ENCODE measurements around the gene ZMIZ2. TPM values are rescaled to one million over a fixed set of nuclear protein-coding genes. Genes with fewer than 3 reads are reported as not detected.
"Not testable (repeated sequence)": the region's sequence is repeated elsewhere in the genome, so short reads cannot be mapped to it uniquely, and the experiment has no call there.

The ZMIZ2 gene
- total RNA-seq, 1 experiment from 2014 or later = 91.3 TPM

DNA sequence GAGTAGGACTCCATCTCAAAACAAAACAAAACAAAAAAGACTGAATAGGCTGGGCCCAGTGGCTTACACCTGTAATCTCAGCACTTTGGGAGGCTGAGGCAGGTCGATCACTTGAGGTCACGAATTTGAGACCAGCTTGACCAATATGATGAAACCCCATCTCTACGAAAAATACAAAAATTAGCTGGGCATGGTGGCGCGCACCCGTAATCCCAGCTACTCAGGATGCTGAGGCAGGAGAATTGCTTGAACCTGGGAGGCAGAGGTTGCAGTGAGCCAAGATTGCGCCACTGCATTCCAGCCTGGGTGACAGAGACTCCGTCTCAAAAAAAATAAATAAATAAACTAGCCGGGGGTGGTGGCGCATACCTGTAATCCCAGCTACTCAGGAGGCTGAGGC, 45.3 kb upstream of the ZMIZ2 start:
- H4K20me1 ChIP-seq (ENCODE audit: insufficient read depth); H3K9me2 ChIP-seq (ENCODE audit: insufficient read depth); DNase-seq (ENCODE audit: low read depth, low spot score); H2AFZ ChIP-seq (ENCODE audit: low read depth, low read length, poor library complexity, severe bottlenecking); intact Hi-C loops (cut with micrococcal nuclease); H3K79me2 ChIP-seq (ENCODE audit: insufficient read depth, low read length); H3K9ac ChIP-seq (ENCODE audit: low read length); BruUV-seq (replicated peaks); CTCF ChIA-PET; RAD21 ChIA-PET (ENCODE audit: low non-redundant PET in 1 of 2, low total read pairs in 2 of 2, uncharacterized antibody in 2 of 2, unreplicated experiment in 2 of 2); H3K27ac ChIP-seq (ENCODE audit: low read depth, low read length); H3K4me1 ChIP-seq (ENCODE audit: control insufficient read depth in 1 of 2, insufficient read depth in 2 of 2, low read length in 2 of 2); ATAC-seq; POLR2A ChIA-PET; H3K9me3 ChIP-seq (ENCODE audit: control insufficient read depth in 1 of 2, insufficient read depth in 1 of 2, low read depth in 1 of 2, low read length in 2 of 2); H3K4me3 ChIP-seq (replicated peaks in 1 of 2; ENCODE audit: low read depth in 1 of 2, low read length in 2 of 2); H3K4me2 ChIP-seq (ENCODE audit: low read length); H3K27me3 ChIP-seq (ENCODE audit: insufficient read depth, low read length): not testable (repeated sequence)
- peaks cover 3 to 20% of the 10 kb centered on the region in 2 experiments; a peak in 3 of 4 replicates for H3K36me3 ChIP-seq (ENCODE audit: control insufficient read depth in 1 of 2, insufficient read depth in 2 of 2, low read length in 2 of 2)

DNA sequence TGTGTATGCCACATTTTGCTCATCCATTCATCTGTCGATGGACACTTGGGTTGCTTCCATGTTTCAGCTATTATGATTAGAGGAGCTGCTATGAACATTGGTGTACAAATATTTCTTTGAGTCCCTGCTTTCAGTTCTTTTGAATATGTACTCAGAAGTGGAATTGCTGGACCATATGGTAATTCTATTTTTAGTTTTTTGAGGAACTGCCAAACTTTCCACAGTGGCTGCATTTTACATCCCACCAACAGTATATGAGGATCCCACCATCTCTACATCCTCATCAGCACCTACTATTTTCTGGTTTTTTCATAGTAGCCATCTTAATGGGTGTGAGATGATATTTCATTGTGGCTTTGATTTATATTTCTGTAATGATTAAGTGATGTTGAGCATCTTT, 44.7 kb upstream of the ZMIZ2 start:
- H2AFZ ChIP-seq (ENCODE audit: low read depth, low read length, poor library complexity, severe bottlenecking) = no peak overlapping the region
- peaks cover 3 to 19% of the 10 kb centered on the region in 2 experiments; a peak in 3 of 4 replicates for H3K36me3 ChIP-seq (ENCODE audit: control insufficient read depth in 1 of 2, insufficient read depth in 2 of 2, low read length in 2 of 2)
- CTCF ChIA-PET = no interaction called here
- DNase-seq (ENCODE audit: low read depth, low spot score) = no peak
- ATAC-seq = no peak
- peaks cover 0 to 5% of the 10 kb centered on the region in 2 experiments; a peak in 1 of 4 replicates for H3K9me3 ChIP-seq (ENCODE audit: control insufficient read depth in 1 of 2, insufficient read depth in 1 of 2, low read depth in 1 of 2, low read length in 2 of 2)
- no peak overlapping the region for H3K4me2 ChIP-seq (ENCODE audit: low read length)
- no peaks in the 10 kb centered on the region for H3K4me1 ChIP-seq (ENCODE audit: control insufficient read depth in 1 of 2, insufficient read depth in 2 of 2, low read length in 2 of 2)
- H3K9me2 ChIP-seq (ENCODE audit: insufficient read depth) = no peaks in the 10 kb centered on the region
- no peaks in the 10 kb centered on the region for H3K79me2 ChIP-seq (ENCODE audit: insufficient read depth, low read length)
- TF ChIP-seq ZFX (IDR thresholded peaks at IDR 0.05) = no peak
- TF ChIP-seq ZNF274 (IDR thresholded peaks at IDR 0.05; ENCODE audit: low read depth, low read length) = no peak
- no peak for TF ChIP-seq JUND (IDR thresholded peaks at IDR 0.05)
- TF ChIP-seq RAD21 (IDR thresholded peaks at IDR 0.05; ENCODE audit: low read depth) = no peak
- TF ChIP-seq CEBPB (IDR thresholded peaks at IDR 0.05; ENCODE audit: low read depth) = no peak
- TF ChIP-seq SIN3A (IDR thresholded peaks at IDR 0.05; ENCODE audit: low read depth) = no peak
- TF ChIP-seq EGR1 (IDR thresholded peaks at IDR 0.05; ENCODE audit: low read depth) = no peak
- TF ChIP-seq POLR2AphosphoS5 (IDR thresholded peaks at IDR 0.05; ENCODE audit: low read depth, low read length) = no peak
- TF ChIP-seq EZH2 (IDR thresholded peaks at IDR 0.05) = no peak
- no peak for TF ChIP-seq YY1 (IDR thresholded peaks at IDR 0.05; ENCODE audit: extremely low read depth, insufficient replicate concordance, low read depth, low read length)
- H4K20me1 ChIP-seq (ENCODE audit: insufficient read depth) = no peaks in the 10 kb centered on the region
- H3K27me3 ChIP-seq (ENCODE audit: insufficient read depth, low read length) = no peaks in the 10 kb centered on the region
- H3K9ac ChIP-seq (ENCODE audit: low read length) = no peak overlapping the region
- POLR2A ChIA-PET = no interaction called here
- intact Hi-C loops (cut with micrococcal nuclease) = no loop called here
- RAD21 ChIA-PET (ENCODE audit: low non-redundant PET in 1 of 2, low total read pairs in 2 of 2, uncharacterized antibody in 2 of 2, unreplicated experiment in 2 of 2) = no interaction called here
- H3K27ac ChIP-seq (ENCODE audit: low read depth, low read length) = no peak overlapping the region
- no peak overlapping the region for H3K4me3 ChIP-seq (replicated peaks in 1 of 2; ENCODE audit: low read depth in 1 of 2, low read length in 2 of 2)
- no TSS peak for BruUV-seq (replicated peaks)

Measured in HCT116 (cell line).